Mesenchymal stem cell (in vitro differentiated cells and primary cell): ENCODE results near the gene ASTN2.

ENCODE experiments used
- DNase-seq: peaks from one replicate; pipeline ENCODE4 v3.0.0-alpha.2; 2013
- H2AFZ ChIP-seq: one replicate; pipeline ENCODE4 v1.6.1; 2013; ENCODE audit warnings: low read depth, mild to moderate bottlenecking, control low read depth, inconsistent platforms, low read length, moderate library complexity
- H2AK5ac ChIP-seq: 2 replicates; pipeline ENCODE4 v1.6.1; 2013; ENCODE audit warnings: low read length, moderate library complexity, mild to moderate bottlenecking, inconsistent platforms; ENCODE audit not compliant: severe bottlenecking
- H2BK120ac ChIP-seq: one replicate; pipeline ENCODE4 v1.6.1; 2013; ENCODE audit warnings: low read depth, mild to moderate bottlenecking, inconsistent platforms, low read length, moderate library complexity
- H2BK12ac ChIP-seq, 2 experiments: one replicate each; pipeline ENCODE4 v1.6.1; 2013; ENCODE audit warnings: inconsistent platforms in 2 of 2, low read length in 2 of 2, mild to moderate bottlenecking in 2 of 2, moderate library complexity in 2 of 2, control low read depth in 1 of 2
- H2BK15ac ChIP-seq: one replicate; pipeline ENCODE4 v1.6.1; 2013; ENCODE audit warnings: mild to moderate bottlenecking, low read depth, inconsistent platforms; ENCODE audit not compliant: poor library complexity, severe bottlenecking
- H2BK5ac ChIP-seq: 2 replicates; pipeline ENCODE4 v1.6.1; 2013; ENCODE audit warnings: low read depth, mild to moderate bottlenecking, low read length, control low read depth, inconsistent platforms; ENCODE audit not compliant: poor library complexity, severe bottlenecking
- H3K14ac ChIP-seq, 2 experiments: one replicate each; pipeline ENCODE4 v1.6.1; 2013; ENCODE audit warnings: inconsistent platforms in 2 of 2, low read length in 2 of 2, control low read depth in 1 of 2, mild to moderate bottlenecking in 1 of 2, moderate library complexity in 1 of 2
- H3K18ac ChIP-seq, 2 experiments: one replicate each; pipeline ENCODE4 v1.6.1; 2013; ENCODE audit warnings: inconsistent platforms in 2 of 2, low read length in 2 of 2, control low read depth in 1 of 2, low read depth in 1 of 2, mild to moderate bottlenecking in 1 of 2
- H3K23ac ChIP-seq, 2 experiments: one replicate each; pipeline ENCODE4 v1.6.1; 2013; ENCODE audit warnings: inconsistent platforms in 2 of 2, low read length in 2 of 2, mild to moderate bottlenecking in 2 of 2, moderate library complexity in 2 of 2, control low read depth in 1 of 2
- H3K27ac ChIP-seq: 2 replicates; pipeline ENCODE4 v1.5.1; 2013; ENCODE audit warnings: mild to moderate bottlenecking, moderate library complexity, low read length, control low read depth, inconsistent platforms; ENCODE audit not compliant: poor library complexity, severe bottlenecking
- H3K27me3 ChIP-seq, 2 experiments: 2 replicates each; pipeline versions ENCODE4 v1.6.1 to v1.7.0; 2013; ENCODE audit warnings: low read length in 2 of 2, mild to moderate bottlenecking in 2 of 2, moderate library complexity in 2 of 2, control low read depth in 1 of 2, inconsistent platforms in 1 of 2; ENCODE audit not compliant: control insufficient read depth in 1 of 2, insufficient read depth in 1 of 2
- H3K36me3 ChIP-seq, 2 experiments: 2 replicates each; pipeline versions ENCODE4 v1.6.1 to v1.7.0; 2013; ENCODE audit warnings: low read length in 2 of 2, control low read depth in 1 of 2, inconsistent platforms in 1 of 2, low read depth in 1 of 2, mild to moderate bottlenecking in 1 of 2; ENCODE audit not compliant: insufficient read depth in 2 of 2, control insufficient read depth in 1 of 2
- H3K4ac ChIP-seq, 2 experiments: one replicate each; pipeline ENCODE4 v1.6.1; 2013; ENCODE audit warnings: inconsistent platforms in 2 of 2, low read length in 2 of 2, mild to moderate bottlenecking in 2 of 2, moderate library complexity in 2 of 2, control low read depth in 1 of 2, low read depth in 1 of 2
- H3K4me1 ChIP-seq: 2 replicates; pipeline ENCODE4 v1.6.1; 2013; ENCODE audit warnings: low read depth, low read length, control low read depth; ENCODE audit not compliant: control insufficient read depth, insufficient read depth
- H3K4me2 ChIP-seq: 2 replicates; pipeline ENCODE4 v1.6.1; 2013; ENCODE audit warnings: low read length, mild to moderate bottlenecking, inconsistent platforms; ENCODE audit not compliant: poor library complexity, severe bottlenecking
- H3K4me3 ChIP-seq, 2 experiments: 2 replicates each; pipeline versions ENCODE4 v1.5.1 to v1.7.0; 2013; ENCODE audit warnings: low read length in 2 of 2, mild to moderate bottlenecking in 2 of 2, control low read depth in 1 of 2, low read depth in 1 of 2; ENCODE audit not compliant: insufficient read depth in 1 of 2
- H3K79me1 ChIP-seq: replicated peaks from 2 replicates; pipeline ENCODE4 v1.6.1; 2013; ENCODE audit warnings: mild to moderate bottlenecking, control low read depth, low read length, inconsistent platforms; ENCODE audit not compliant: poor library complexity, severe bottlenecking
- H3K9ac ChIP-seq: 2 replicates; pipeline ENCODE4 v1.7.0; 2013; ENCODE audit warnings: mild to moderate bottlenecking, low read length, moderate library complexity
- H3K9me3 ChIP-seq: 2 replicates; pipeline ENCODE4 v1.7.0; 2013; ENCODE audit warnings: mild to moderate bottlenecking, low read length; ENCODE audit not compliant: control insufficient read depth
- H4K8ac ChIP-seq: one replicate; pipeline ENCODE4 v1.6.1; 2013; ENCODE audit warnings: inconsistent platforms, mild to moderate bottlenecking, low read length, moderate library complexity
- H4K91ac ChIP-seq: one replicate; pipeline ENCODE4 v1.6.1; 2013; ENCODE audit warnings: mild to moderate bottlenecking, low read length, inconsistent platforms
- WGBS: methylation state at CpG from one replicate; pipeline ENCODE4 v1.1.7; 2013; ENCODE audit warnings: mixed read lengths; 5-methylcytosine and 5-hydroxymethylcytosine counted together

The ASTN2 gene

DNA sequence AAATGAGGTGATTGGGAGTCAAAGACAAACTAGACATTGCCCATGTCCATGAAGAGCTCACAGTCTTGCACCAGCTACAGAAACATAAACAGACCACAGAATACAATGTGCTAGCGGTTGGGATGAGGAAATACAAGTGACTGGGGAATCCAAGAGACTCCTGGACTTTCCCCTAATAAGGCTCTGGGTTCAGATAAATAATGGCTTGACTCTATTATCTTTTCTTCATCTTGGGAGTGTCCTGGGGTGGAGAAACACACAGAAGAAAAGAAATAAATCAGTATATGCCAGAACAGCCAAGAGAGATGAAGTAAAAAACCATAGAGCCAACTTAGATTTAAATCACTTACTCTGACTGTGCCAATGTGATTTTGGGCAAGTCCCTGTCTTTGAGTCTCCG, 1033.5 kb downstream of the ASTN2 start:
- Histone ChIP-seq H3K27ac (no peak overlapping the region), H3K23ac (no peak overlapping the region), H3K9me3 (no peaks in the 10 kb centered on the region), H2BK15ac (no peak overlapping the region), H3K36me3 (peaks cover 9 to 90% of the 10 kb centered on the region in 2 experiments), H3K9ac (no peak overlapping the region), H2BK120ac (no peak overlapping the region), H3K27me3 (no peaks in the 10 kb centered on the region), H4K8ac (no peak overlapping the region), H3K4me3 (no peak overlapping the region), H3K4me2 (no peak overlapping the region), H2BK12ac (no peak overlapping the region), H3K4ac (no peak overlapping the region), H4K91ac (no peak overlapping the region), H2AK5ac (peak overlapping the region; percentile 2), H3K4me1 (peaks cover 15% of the 10 kb centered on the region), H3K79me1 (no peaks in the 10 kb centered on the region), H3K14ac (no peak overlapping the region), H3K18ac (peak overlapping the region in 1 of 2 experiments; percentile 64), H2AFZ (no peak overlapping the region), H2BK5ac (no peak overlapping the region)
- DNase-seq: peak; percentile 88
- WGBS: 100% methylated on average over 1 of the region's 2 CpGs

GRCh38 chr9:116380496-116380995, 1034.3 kb downstream of the ASTN2 start:
- no peak overlapping the region for H2AK5ac ChIP-seq
- no peaks in the 10 kb centered on the region for H3K79me1 ChIP-seq
- no peak overlapping the region for H3K4me2 ChIP-seq
- peak overlapping the region in 1 of 2 experiments; percentile 10 for H3K18ac ChIP-seq
- H3K23ac ChIP-seq: no peak overlapping the region
- no peak overlapping the region for H3K14ac ChIP-seq
- H3K27me3 ChIP-seq: no peaks in the 10 kb centered on the region
- no peak overlapping the region for H2BK5ac ChIP-seq
- H4K8ac ChIP-seq: no peak overlapping the region
- DNase-seq: peak; percentile 59
- no peak overlapping the region for H2BK120ac ChIP-seq
- no peak overlapping the region for H3K27ac ChIP-seq
- no peaks in the 10 kb centered on the region for H3K9me3 ChIP-seq
- no peak overlapping the region for H4K91ac ChIP-seq
- H2AFZ ChIP-seq: no peak overlapping the region
- H3K4ac ChIP-seq: no peak overlapping the region
- H2BK15ac ChIP-seq: no peak overlapping the region
- no peak overlapping the region for H2BK12ac ChIP-seq
- H3K9ac ChIP-seq: no peak overlapping the region
- H3K4me1 ChIP-seq: peaks cover 15% of the 10 kb centered on the region
- H3K36me3 ChIP-seq: peaks cover 9 to 86% of the 10 kb centered on the region in 2 experiments
- H3K4me3 ChIP-seq: no peak overlapping the region

DNA sequence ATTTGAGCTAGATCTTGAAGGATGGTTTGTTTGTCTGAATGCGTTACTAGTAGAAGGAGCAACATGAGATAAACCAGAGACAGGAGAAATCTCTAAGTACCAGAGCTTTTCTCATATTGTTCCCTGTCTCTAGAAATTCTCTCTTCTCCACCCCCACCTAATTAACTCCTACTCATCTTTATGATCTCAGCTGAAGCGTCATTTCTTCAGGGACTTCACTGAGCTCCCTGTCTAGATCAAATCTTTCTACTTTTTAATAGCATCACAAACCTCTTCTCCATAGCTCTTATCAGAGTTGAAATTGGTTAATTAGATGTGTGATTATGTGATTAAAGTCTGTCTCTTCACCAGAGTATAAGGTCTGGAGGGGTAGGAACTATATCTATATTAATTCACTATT, 1035.0 kb downstream of the ASTN2 start:
- Histone ChIP-seq H3K4me1 (peaks cover 15% of the 10 kb centered on the region), H2AFZ (no peak overlapping the region), H3K18ac (no peak overlapping the region), H3K14ac (no peak overlapping the region), H3K9ac (no peak overlapping the region), H3K27me3 (no peaks in the 10 kb centered on the region), H2BK5ac (no peak overlapping the region), H2BK120ac (no peak overlapping the region), H4K8ac (no peak overlapping the region), H3K4ac (no peak overlapping the region), H4K91ac (no peak overlapping the region), H3K36me3 (peaks cover 9 to 88% of the 10 kb centered on the region in 2 experiments), H3K23ac (no peak overlapping the region), H2AK5ac (no peak overlapping the region), H2BK15ac (no peak overlapping the region), H3K79me1 (no peaks in the 10 kb centered on the region), H3K4me3 (no peak overlapping the region), H3K27ac (no peak overlapping the region), H3K9me3 (no peaks in the 10 kb centered on the region), H2BK12ac (no peak overlapping the region), H3K4me2 (no peak overlapping the region)
- DNase-seq: no peak
- 54% methylated on average over 2 of the region's 2 CpGs for WGBS

DNA sequence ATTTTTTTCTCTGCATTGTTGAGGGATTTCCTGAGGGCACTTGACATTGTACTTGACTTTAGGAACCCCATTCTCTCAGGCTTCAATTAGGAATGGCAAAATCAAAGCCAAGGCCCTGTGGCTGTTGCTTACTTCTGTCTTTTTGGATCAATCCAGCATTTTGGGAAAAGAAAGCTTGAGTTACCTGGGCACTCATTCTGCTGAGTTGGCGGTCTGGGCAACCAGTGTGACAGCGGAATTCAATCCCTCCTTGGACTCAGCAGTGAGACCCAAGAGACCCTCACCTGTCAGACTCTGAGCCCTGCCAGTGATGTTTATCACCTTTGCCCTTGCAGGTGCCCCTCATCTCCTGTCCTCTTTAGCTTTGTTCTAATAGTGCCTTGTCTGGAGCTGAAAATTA, 1036.0 kb downstream of the ASTN2 start:
- no peak for DNase-seq
- H3K4me3 ChIP-seq: no peak overlapping the region
- H3K27me3 ChIP-seq: no peaks in the 10 kb centered on the region
- H3K4me2 ChIP-seq: no peak overlapping the region
- H3K14ac ChIP-seq: no peak overlapping the region
- H4K8ac ChIP-seq: no peak overlapping the region
- H2BK15ac ChIP-seq: no peak overlapping the region
- H2BK5ac ChIP-seq: no peak overlapping the region
- no peaks in the 10 kb centered on the region for H3K9me3 ChIP-seq
- no peak overlapping the region for H3K18ac ChIP-seq
- H2BK120ac ChIP-seq: no peak overlapping the region
- no peak overlapping the region for H3K4ac ChIP-seq
- H3K79me1 ChIP-seq: no peaks in the 10 kb centered on the region
- no peak overlapping the region for H2AK5ac ChIP-seq
- H3K4me1 ChIP-seq: peaks cover 13% of the 10 kb centered on the region
- no peak overlapping the region for H3K27ac ChIP-seq
- 100% methylated on average over 2 of the region's 2 CpGs for WGBS
- H2BK12ac ChIP-seq: no peak overlapping the region
- no peak overlapping the region for H3K23ac ChIP-seq
- H3K36me3 ChIP-seq: peaks cover 9 to 88% of the 10 kb centered on the region in 2 experiments
- no peak overlapping the region for H3K9ac ChIP-seq
- no peak overlapping the region for H4K91ac ChIP-seq
- H2AFZ ChIP-seq: no peak overlapping the region
